HL-60 (cell line): ENCODE measurements around the gene NTSR2.

Experiments
- DNase-seq, 2 experiments: peaks; one replicate each; pipeline ENCODE4 v3.0.0-alpha.2; 2010 to 2020; ENCODE audit warnings: low read depth in 1 of 2, low spot score in 1 of 2
- H3K27ac ChIP-seq: fragments of 250-450 bp; sonication (Bioruptor Pico); replicated peaks from 2 replicates; pipeline ENCODE4 v1.5.1; 2020; ENCODE audit warnings: mild to moderate bottlenecking, moderate library complexity
- H3K27me3 ChIP-seq: fragments of 250-450 bp; sonication (Bioruptor Pico); 2 replicates; pipeline ENCODE4 v1.5.1; 2021; ENCODE audit warnings: mild to moderate bottlenecking, moderate library complexity; ENCODE audit not compliant: insufficient read depth, poor library complexity, severe bottlenecking
- H3K4me3 ChIP-seq: replicated peaks from 2 replicates; pipeline ENCODE4 v1.5.1; 2011; ENCODE audit warnings: mild to moderate bottlenecking, control low read depth, low read length; ENCODE audit not compliant: insufficient read depth
- CTCF ChIP-seq: IDR thresholded peaks from one replicate; pipeline ENCODE4 v1.5.1; 2011; ENCODE audit warnings: low read length, control low read depth, inconsistent platforms; ENCODE audit not compliant: insufficient read depth
- GABPA ChIP-seq: IDR thresholded peaks from 2 replicates; pipeline ENCODE4 v1.6.1; 2012; ENCODE audit warnings: low read depth
- POLR2AphosphoS5 ChIP-seq: IDR thresholded peaks from 2 replicates; pipeline ENCODE4 v1.6.1; 2012; ENCODE audit warnings: low read depth
- SPI1 ChIP-seq: IDR thresholded peaks from 2 replicates; pipeline ENCODE4 v1.6.1; 2012; ENCODE audit warnings: low read depth, mild to moderate bottlenecking, borderline replicate concordance
- TF ChIP-seq, protein P1 (sequence below): IDR thresholded peaks from 2 replicates; pipeline ENCODE4 v1.6.1; 2012; ENCODE audit warnings: low read depth; ENCODE audit not compliant: insufficient replicate concordance

Gene NTSR2

GRCh38 chr2:11708106-11708505, 38.1 kb upstream of the NTSR2 start:
- H3K4me3 ChIP-seq, result no peak overlapping the region
- no peak overlapping the region for H3K27ac ChIP-seq
- DNase-seq, result no peak
- TF ChIP-seq GABPA (no peak), POLR2AphosphoS5 (no peak), SPI1 (no peak), CTCF (no peak)
- TF ChIP-seq, protein P1, sequence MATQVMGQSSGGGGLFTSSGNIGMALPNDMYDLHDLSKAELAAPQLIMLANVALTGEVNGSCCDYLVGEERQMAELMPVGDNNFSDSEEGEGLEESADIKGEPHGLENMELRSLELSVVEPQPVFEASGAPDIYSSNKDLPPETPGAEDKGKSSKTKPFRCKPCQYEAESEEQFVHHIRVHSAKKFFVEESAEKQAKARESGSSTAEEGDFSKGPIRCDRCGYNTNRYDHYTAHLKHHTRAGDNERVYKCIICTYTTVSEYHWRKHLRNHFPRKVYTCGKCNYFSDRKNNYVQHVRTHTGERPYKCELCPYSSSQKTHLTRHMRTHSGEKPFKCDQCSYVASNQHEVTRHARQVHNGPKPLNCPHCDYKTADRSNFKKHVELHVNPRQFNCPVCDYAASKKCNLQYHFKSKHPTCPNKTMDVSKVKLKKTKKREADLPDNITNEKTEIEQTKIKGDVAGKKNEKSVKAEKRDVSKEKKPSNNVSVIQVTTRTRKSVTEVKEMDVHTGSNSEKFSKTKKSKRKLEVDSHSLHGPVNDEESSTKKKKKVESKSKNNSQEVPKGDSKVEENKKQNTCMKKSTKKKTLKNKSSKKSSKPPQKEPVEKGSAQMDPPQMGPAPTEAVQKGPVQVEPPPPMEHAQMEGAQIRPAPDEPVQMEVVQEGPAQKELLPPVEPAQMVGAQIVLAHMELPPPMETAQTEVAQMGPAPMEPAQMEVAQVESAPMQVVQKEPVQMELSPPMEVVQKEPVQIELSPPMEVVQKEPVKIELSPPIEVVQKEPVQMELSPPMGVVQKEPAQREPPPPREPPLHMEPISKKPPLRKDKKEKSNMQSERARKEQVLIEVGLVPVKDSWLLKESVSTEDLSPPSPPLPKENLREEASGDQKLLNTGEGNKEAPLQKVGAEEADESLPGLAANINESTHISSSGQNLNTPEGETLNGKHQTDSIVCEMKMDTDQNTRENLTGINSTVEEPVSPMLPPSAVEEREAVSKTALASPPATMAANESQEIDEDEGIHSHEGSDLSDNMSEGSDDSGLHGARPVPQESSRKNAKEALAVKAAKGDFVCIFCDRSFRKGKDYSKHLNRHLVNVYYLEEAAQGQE, result no peak
- H3K27me3 ChIP-seq, result no peaks in the 10 kb centered on the region

DNA sequence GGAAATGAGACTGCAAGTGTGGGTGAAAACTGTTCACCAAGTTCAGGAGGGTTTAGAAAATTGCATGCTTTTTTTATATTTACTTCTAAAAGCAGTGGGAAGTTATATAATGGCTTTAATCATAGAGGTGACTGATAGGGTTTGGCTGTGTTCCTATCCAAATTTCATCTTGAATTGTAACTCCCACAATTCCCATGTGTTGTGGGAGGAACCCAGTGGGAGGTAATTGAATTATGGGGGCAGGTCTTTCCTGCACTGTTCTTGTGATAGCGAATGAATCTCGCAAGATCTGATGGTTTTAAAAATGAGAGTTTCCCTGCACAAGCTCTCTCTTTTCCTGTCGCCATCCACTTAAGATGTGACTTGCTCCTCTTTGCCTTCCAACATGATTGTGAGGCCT, 35.7 kb upstream of the NTSR2 start:
- Histone ChIP-seq H3K27me3 (no peaks in the 10 kb centered on the region), H3K27ac (no peak overlapping the region), H3K4me3 (no peak overlapping the region)
- DNase-seq, result no peak
- TF ChIP-seq GABPA (no peak), POLR2AphosphoS5 (no peak), CTCF (no peak), SPI1 (no peak)
- TF ChIP-seq, protein P1, result no peak

DNA sequence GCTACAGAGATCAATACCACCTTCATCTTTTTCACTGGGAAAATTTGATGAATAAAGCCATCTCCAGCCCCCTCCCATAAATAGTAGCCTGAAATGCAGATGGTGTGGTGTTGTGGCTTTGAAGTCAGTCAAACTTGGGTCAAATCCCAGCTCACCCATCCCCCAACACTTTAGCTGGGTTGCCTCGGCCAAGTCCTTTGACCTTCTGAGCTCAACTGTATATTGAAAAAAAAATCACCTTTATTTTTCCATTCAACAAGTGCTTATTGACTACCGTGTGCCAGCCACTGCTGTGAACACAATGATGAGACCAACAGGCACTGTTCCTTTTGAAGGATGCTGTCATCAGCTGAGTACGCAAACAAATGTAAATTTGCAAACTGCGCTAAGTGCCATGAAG, 35.1 kb upstream of the NTSR2 start:
- no peak overlapping the region for H3K4me3 ChIP-seq
- H3K27me3 ChIP-seq, result no peaks in the 10 kb centered on the region
- TF ChIP-seq POLR2AphosphoS5 (no peak), SPI1 (no peak), GABPA (no peak), CTCF (no peak)
- TF ChIP-seq, protein P1, result no peak
- DNase-seq, result no peak
- no peak overlapping the region for H3K27ac ChIP-seq
